Fibroblast of lung (primary cell): Measurements from ENCODE around the gene R3HDML. TPM values are rescaled to one million over a fixed set of nuclear protein-coding genes. Genes with fewer than 3 reads are reported as not detected.

Experiments used
- DNase-seq, 2 donors: peaks; one replicate each; pipeline versions ENCODE4 v3.0.0 to v3.0.0-alpha.2; 2010; ENCODE audit warnings: low read depth in 2 of 2
- H2AFZ ChIP-seq: 2 replicates; pipeline ENCODE4 v1.5.1; 2012; ENCODE audit warnings: low read length, control low read depth, inconsistent platforms
- H3K27ac ChIP-seq: 2 replicates; pipeline ENCODE4 v1.5.1; 2011; ENCODE audit warnings: low read length, control low read depth; ENCODE audit not compliant: insufficient read depth
- H3K27me3 ChIP-seq: 2 replicates; pipeline ENCODE4 v1.5.1; 2011; ENCODE audit warnings: mild to moderate bottlenecking, low read length; ENCODE audit not compliant: control insufficient read depth, insufficient read depth
- H3K36me3 ChIP-seq: 2 replicates; pipeline ENCODE4 v1.5.1; 2011; ENCODE audit warnings: low read length; ENCODE audit not compliant: control insufficient read depth, insufficient read depth
- H3K4me1 ChIP-seq: 2 replicates; pipeline ENCODE4 v1.5.1; 2011; ENCODE audit warnings: low read length; ENCODE audit not compliant: control insufficient read depth, insufficient read depth; ENCODE audit errors: extremely low read depth
- H3K4me2 ChIP-seq: 2 replicates; pipeline ENCODE4 v1.5.1; 2011; ENCODE audit warnings: low read length, control low read depth; ENCODE audit not compliant: insufficient read depth; ENCODE audit errors: extremely low read depth
- H3K4me3 ChIP-seq, 4 experiments: fragments of 200-600 bp in 1 of 4; sonication (generic) in 1 of 4; replicated peaks in 1 of 4; 2 replicates each; pipeline ENCODE4 v1.5.1; 2011 to 2016; ENCODE audit warnings: low read length in 4 of 4, low read depth in 3 of 4, mild to moderate bottlenecking in 3 of 4, control low read depth in 2 of 4, inconsistent platforms in 1 of 4, mixed read lengths in 1 of 4; ENCODE audit not compliant: insufficient read depth in 1 of 4; ENCODE audit errors: control extremely low read depth in 1 of 4
- H3K79me2 ChIP-seq: 2 replicates; pipeline ENCODE4 v1.5.1; 2012; ENCODE audit warnings: mild to moderate bottlenecking, low read length, inconsistent platforms; ENCODE audit not compliant: control insufficient read depth, insufficient read depth
- H3K9ac ChIP-seq: 2 replicates; pipeline ENCODE4 v1.5.1; 2011; ENCODE audit warnings: mild to moderate bottlenecking, low read length, control low read depth; ENCODE audit not compliant: insufficient read depth
- H3K9me3 ChIP-seq: 2 replicates; pipeline ENCODE4 v1.5.1; 2012; ENCODE audit warnings: low read depth, low read length; ENCODE audit not compliant: control insufficient read depth, insufficient read depth
- H4K20me1 ChIP-seq: 2 replicates; pipeline ENCODE4 v1.5.1; 2011; ENCODE audit warnings: low read length; ENCODE audit not compliant: control insufficient read depth, insufficient read depth; ENCODE audit errors: extremely low read depth
- EZH2 ChIP-seq: IDR thresholded peaks from 2 replicates; pipeline ENCODE4 v1.5.1; 2012; ENCODE audit warnings: low read length, control low read depth, mild to moderate bottlenecking; ENCODE audit errors: missing control alignments
- polyA plus RNA-seq, 2 donors: library from polyadenylated mRNA; depleted of rRNA in 1 of 2; stranded (reverse) in 1 of 2; unstranded in 1 of 2; fragments of >200 nt; gene quantifications; 2 replicates each; pipeline ENCODE4 v1.2.1, GENCODE V29; 2011 to 2012; ENCODE audit warnings: missing spikeins in 1 of 2
- total RNA-seq: library from RNA; depleted of rRNA; stranded (reverse); fragments of >200 nt; gene quantifications from 2 replicates; pipeline ENCODE4 v1.2.1, GENCODE V29; 2014
- TF ChIP-seq, protein P1 (sequence below), 2 donors: IDR thresholded peaks in 1 of 2; conservative IDR thresholded peaks in 1 of 2; 1 replicate in 1 of 2; 2 replicates in 1 of 2; pipeline ENCODE4 v1.5.1; 2011 to 2012; ENCODE audit warnings: low read length in 2 of 2, control low read depth in 1 of 2, inconsistent platforms in 1 of 2, low read depth in 1 of 2, mild to moderate bottlenecking in 1 of 2

R3HDML gene
- total and polyA plus RNA-seq, 2 donors (not counting 1 experiment from before 2014, with no cell fraction given): not detected

DNA sequence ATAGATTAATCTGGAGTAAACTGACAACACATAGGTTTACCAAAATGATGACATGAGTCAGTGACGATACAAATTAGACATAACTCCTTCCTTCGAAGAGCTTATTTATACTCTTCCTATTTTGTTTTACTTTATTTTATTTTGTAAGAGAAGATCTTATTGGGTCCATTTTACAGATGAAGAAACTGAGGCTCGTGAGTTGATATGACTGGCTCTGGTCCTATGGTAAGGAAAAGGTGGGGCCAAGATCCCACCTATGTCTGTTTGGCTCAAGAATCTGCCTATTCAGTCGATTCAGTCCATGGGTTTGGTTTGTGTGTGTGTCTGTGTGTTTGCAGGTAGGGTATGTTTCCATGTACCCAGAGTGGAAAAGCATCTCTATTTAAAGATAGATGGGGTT lies 8.4 kb upstream of the R3HDML start:
- Histone ChIP-seq H3K4me1 (no peaks in the 10 kb centered on the region), H3K4me2 (no peak overlapping the region), H3K9me3 (no peaks in the 10 kb centered on the region), H4K20me1 (no peaks in the 10 kb centered on the region), H3K27ac (no peak overlapping the region), H3K9ac (no peak overlapping the region), H2AFZ (no peak overlapping the region), H3K4me3 (no peak overlapping the region), H3K79me2 (no peaks in the 10 kb centered on the region), H3K27me3 (peaks cover 3% of the 10 kb centered on the region), H3K36me3 (no peaks in the 10 kb centered on the region)
- DNase-seq: no peak
- TF ChIP-seq EZH2: no peak
- TF ChIP-seq, protein P1, sequence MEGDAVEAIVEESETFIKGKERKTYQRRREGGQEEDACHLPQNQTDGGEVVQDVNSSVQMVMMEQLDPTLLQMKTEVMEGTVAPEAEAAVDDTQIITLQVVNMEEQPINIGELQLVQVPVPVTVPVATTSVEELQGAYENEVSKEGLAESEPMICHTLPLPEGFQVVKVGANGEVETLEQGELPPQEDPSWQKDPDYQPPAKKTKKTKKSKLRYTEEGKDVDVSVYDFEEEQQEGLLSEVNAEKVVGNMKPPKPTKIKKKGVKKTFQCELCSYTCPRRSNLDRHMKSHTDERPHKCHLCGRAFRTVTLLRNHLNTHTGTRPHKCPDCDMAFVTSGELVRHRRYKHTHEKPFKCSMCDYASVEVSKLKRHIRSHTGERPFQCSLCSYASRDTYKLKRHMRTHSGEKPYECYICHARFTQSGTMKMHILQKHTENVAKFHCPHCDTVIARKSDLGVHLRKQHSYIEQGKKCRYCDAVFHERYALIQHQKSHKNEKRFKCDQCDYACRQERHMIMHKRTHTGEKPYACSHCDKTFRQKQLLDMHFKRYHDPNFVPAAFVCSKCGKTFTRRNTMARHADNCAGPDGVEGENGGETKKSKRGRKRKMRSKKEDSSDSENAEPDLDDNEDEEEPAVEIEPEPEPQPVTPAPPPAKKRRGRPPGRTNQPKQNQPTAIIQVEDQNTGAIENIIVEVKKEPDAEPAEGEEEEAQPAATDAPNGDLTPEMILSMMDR (conservative IDR thresholded peaks at IDR 0.05 in 1 of 2, IDR thresholded peaks at IDR 0.05 in 1 of 2; ENCODE audit: low read depth in 1 of 2, low read length in 2 of 2): no peak

DNA sequence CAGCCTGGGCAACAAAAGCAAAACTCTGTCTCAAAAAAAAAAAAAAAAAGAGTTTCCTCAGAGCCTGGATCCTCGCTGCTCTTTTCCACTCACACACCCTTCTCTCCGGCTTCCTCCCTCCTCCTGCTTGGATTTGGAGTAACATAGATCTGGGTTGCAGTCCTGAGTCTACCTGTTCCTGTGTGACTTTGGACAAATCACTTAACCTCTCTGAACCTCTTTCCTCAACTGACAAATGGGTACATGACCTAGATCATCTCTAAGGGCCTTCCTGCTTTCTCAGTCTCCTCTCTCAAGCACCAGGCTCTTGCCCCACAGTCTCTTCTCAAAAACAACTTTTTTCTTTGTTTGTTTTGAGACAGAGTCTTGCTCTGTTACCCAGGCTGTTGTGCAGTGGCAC lies 5.6 kb upstream of the R3HDML start:
- H3K9me3 ChIP-seq: no peaks in the 10 kb centered on the region
- H4K20me1 ChIP-seq: no peaks in the 10 kb centered on the region
- no peaks in the 10 kb centered on the region for H3K4me1 ChIP-seq
- H3K9ac ChIP-seq: no peak overlapping the region
- H3K4me2 ChIP-seq: no peak overlapping the region
- H3K27me3 ChIP-seq: peaks cover 3% of the 10 kb centered on the region
- DNase-seq: no peak
- no peaks in the 10 kb centered on the region for H3K79me2 ChIP-seq
- H3K36me3 ChIP-seq: no peaks in the 10 kb centered on the region
- no peak overlapping the region for H3K27ac ChIP-seq
- H3K4me3 ChIP-seq: no peak overlapping the region
- TF ChIP-seq EZH2: no peak
- TF ChIP-seq, protein P1 (conservative IDR thresholded peaks at IDR 0.05 in 1 of 2, IDR thresholded peaks at IDR 0.05 in 1 of 2; ENCODE audit: low read depth in 1 of 2, low read length in 2 of 2): no peak
- H2AFZ ChIP-seq: no peak overlapping the region

DNA sequence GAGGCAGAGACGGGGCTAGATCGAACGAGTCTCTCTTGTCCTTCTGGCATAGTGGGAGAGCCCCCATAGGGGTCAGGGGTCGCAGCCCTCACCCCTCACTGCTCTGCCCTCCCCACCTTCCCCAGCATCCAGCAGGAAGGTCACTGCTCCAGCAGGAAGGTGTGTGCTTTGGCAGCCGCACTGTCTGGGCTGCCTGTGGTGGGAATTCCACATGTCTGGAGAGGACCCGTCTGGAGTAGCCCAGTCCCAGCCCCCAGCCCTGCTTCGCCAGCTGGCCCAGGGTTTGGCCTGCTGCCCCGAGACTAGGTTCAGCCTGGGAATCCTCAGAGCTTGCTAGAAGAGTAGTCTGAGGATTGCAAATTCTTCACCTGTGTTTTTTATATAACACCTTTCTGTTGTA lies 2.5 kb upstream of the R3HDML start:
- peak in 1 of 2 donors; percentile 23 for DNase-seq
- no peaks in the 10 kb centered on the region for H3K4me1 ChIP-seq
- no peak overlapping the region for H3K4me3 ChIP-seq

More for the DNA sequence above, 2.5 kb upstream of the R3HDML start:
- Histone ChIP-seq H3K27me3 (peaks cover 3% of the 10 kb centered on the region), H2AFZ (no peak overlapping the region), H3K4me2 (no peak overlapping the region), H3K9ac (no peak overlapping the region), H3K9me3 (no peaks in the 10 kb centered on the region), H3K79me2 (no peaks in the 10 kb centered on the region), H3K27ac (no peak overlapping the region), H3K36me3 (no peaks in the 10 kb centered on the region), H4K20me1 (no peaks in the 10 kb centered on the region)
- TF ChIP-seq, protein P1 (conservative IDR thresholded peaks at IDR 0.05 in 1 of 2, IDR thresholded peaks at IDR 0.05 in 1 of 2; ENCODE audit: low read depth in 1 of 2, low read length in 2 of 2): no peak
- no peak for TF ChIP-seq EZH2
